PC-9 (cell line): ENCODE results near the gene CAMTA1. TPM values are rescaled to one million over a fixed set of nuclear protein-coding genes. Genes with fewer than 3 reads are reported as not detected.

Experiments used
- BruUV-seq: library from RNA; stranded (reverse); fragments of 400-500 nt; replicated peaks from 2 replicates; lab custom pipeline; 2021; lab: Mats Ljungman, UMichigan
- CTCF ChIA-PET: fragments of 300-600 bp; sonication (Branson Sonifier 250); formaldehyde crosslinking; loops from one replicate; lab custom pipeline; 2022; ENCODE audit warnings: antibody characterized with exemption; lab: Charles Lee
- POLR2A ChIA-PET: fragments of 300-600 bp; sonication (Branson Sonifier 250); formaldehyde crosslinking; loops from one replicate; lab custom pipeline; 2022; ENCODE audit warnings: antibody characterized with exemption; ENCODE audit not compliant: unreplicated experiment; lab: Charles Lee
- DNase-seq, 2 experiments: peaks; one replicate each; pipeline versions ENCODE4 v3.0.0 to v3.0.0-alpha.2; 2015 to 2022; ENCODE audit warnings: mixed read lengths in 1 of 2
- H2AFZ ChIP-seq: fragments of 200-600 bp; sonication (generic); 2 replicates; pipeline ENCODE4 v1.8.1; 2017; ENCODE audit warnings: antibody characterized with exemption
- H3F3A ChIP-seq: fragments of 200-600 bp; sonication (generic); 2 replicates; pipeline ENCODE4 v1.8.1; 2017; ENCODE audit warnings: antibody characterized with exemption, mild to moderate bottlenecking, low read depth; ENCODE audit not compliant: insufficient read depth
- H3K27ac ChIP-seq: fragments of 200-600 bp; sonication (generic); 2 replicates; pipeline ENCODE4 v1.6.1; 2016; ENCODE audit warnings: mixed run types
- H3K27me3 ChIP-seq: fragments of 200-600 bp; sonication (generic); 2 replicates; pipeline ENCODE4 v1.6.1; 2016; ENCODE audit warnings: low read depth, mixed run types; ENCODE audit not compliant: insufficient read depth
- H3K36me3 ChIP-seq: fragments of 200-600 bp; sonication (generic); 2 replicates; pipeline ENCODE4 v1.6.1; 2016; ENCODE audit warnings: low read depth, mixed run types
- H3K4me1 ChIP-seq: fragments of 200-600 bp; sonication (generic); replicated peaks from 2 replicates; pipeline ENCODE4 v1.6.1; 2016; ENCODE audit warnings: mixed run types; ENCODE audit not compliant: insufficient read depth
- H3K4me2 ChIP-seq: fragments of 200-600 bp; sonication (generic); 2 replicates; pipeline ENCODE4 v1.6.1; 2017; ENCODE audit warnings: mixed run types
- H3K4me3 ChIP-seq: fragments of 200-600 bp; sonication (generic); 2 replicates; pipeline ENCODE4 v1.6.1; 2016; ENCODE audit warnings: mixed run types
- H3K79me2 ChIP-seq: fragments of 200-600 bp; sonication (generic); 2 replicates; pipeline ENCODE4 v1.6.1; 2017; ENCODE audit warnings: low read depth, mixed run types
- H3K9me2 ChIP-seq: fragments of 200-600 bp; sonication (generic); 2 replicates; pipeline ENCODE4 v1.8.1; 2017; ENCODE audit warnings: mild to moderate bottlenecking; ENCODE audit not compliant: insufficient read depth
- H3K9me3 ChIP-seq: fragments of 200-600 bp; sonication (generic); 2 replicates; pipeline ENCODE4 v1.8.1; 2016; ENCODE audit warnings: low read depth; ENCODE audit not compliant: insufficient read depth
- H4K20me1 ChIP-seq: fragments of 200-600 bp; sonication (generic); 2 replicates; pipeline ENCODE4 v1.8.1; 2017; ENCODE audit not compliant: insufficient read depth
- CTCF ChIP-seq: fragments of 200-600 bp; sonication (generic); conservative IDR thresholded peaks from 2 replicates; pipeline ENCODE4 v1.6.1; 2017; ENCODE audit warnings: mixed run types, antibody characterized with exemption, mild to moderate bottlenecking, moderate library complexity
- EZH2 ChIP-seq: fragments of 200-600 bp; sonication (generic); IDR thresholded peaks from 2 replicates; pipeline ENCODE4 v1.8.0; 2017; ENCODE audit warnings: antibody characterized with exemption, low read depth
- intact Hi-C: fragments of 100-400 bp; cut with micrococcal nuclease; formaldehyde crosslinking; loops from one replicate; pipeline ENCODE4 v1.10.0; 2022; ENCODE audit not compliant: unreplicated experiment
- total RNA-seq: library from RNA; stranded (reverse); gene quantifications from 2 replicates; pipeline ENCODE4 v1.2.3, GENCODE V29; 2021

The CAMTA1 gene
- total RNA-seq, 1 experiment from 2014 or later = 72.3 TPM

- Histone ChIP-seq H3F3A (no peaks in the 10 kb centered on the region), H3K36me3 (no peaks in the 10 kb centered on the region), H3K4me2 (no peak overlapping the region), H3K4me3 (no peak overlapping the region), H3K27ac (no peak overlapping the region), H4K20me1 (no peaks in the 10 kb centered on the region), H3K79me2 (no peaks in the 10 kb centered on the region), H3K9me3 (no peaks in the 10 kb centered on the region), H3K9me2 (no peaks in the 10 kb centered on the region), H2AFZ (no peak overlapping the region), H3K27me3 (peaks cover 26% of the 10 kb centered on the region), H3K4me1 (no peaks in the 10 kb centered on the region; the same call in 1 of the 2 replicates)
- CTCF ChIA-PET = no interaction called here
- intact Hi-C loops = no loop called here
- no peak for TF ChIP-seq EZH2
- TF ChIP-seq CTCF = no peak
- POLR2A ChIA-PET = no interaction called here
- no peak for DNase-seq
- no TSS peak for BruUV-seq
These were observed 176.7 kb downstream of the CAMTA1 start for GRCh38 chr1:6961905-6962477.

DNA sequence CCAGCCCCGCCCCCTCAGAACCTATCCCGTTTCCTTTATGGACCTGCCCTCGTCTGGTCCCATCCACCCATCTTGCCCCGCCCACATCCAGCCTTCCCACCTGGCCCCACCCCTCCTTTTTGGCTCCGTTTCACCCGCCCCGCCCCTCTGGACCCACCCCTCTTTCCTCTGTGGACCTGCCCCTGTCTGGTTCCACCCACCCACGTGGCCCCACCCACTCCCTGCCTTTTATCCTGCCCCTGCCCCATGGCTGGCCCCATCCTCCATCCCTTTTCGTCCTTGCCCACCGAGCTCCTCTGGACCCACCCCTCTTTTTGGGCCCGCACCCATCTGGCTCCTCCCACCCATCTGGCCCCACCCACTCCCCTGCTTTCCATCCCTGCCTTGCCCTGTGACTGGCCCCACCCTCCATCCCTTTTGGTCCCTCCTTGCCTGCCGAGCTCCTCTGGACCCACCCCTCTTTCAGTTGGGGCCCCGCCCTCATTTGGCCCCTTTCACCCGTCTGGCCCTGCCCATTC lies 177.3 kb downstream of the CAMTA1 start:
- no TSS peak for BruUV-seq
- POLR2A ChIA-PET = no interaction called here
- no peak overlapping the region for H3K4me3 ChIP-seq

More for the DNA sequence above, 177.3 kb downstream of the CAMTA1 start:
- no peaks in the 10 kb centered on the region for H3K9me3 ChIP-seq
- no peaks in the 10 kb centered on the region for H3K9me2 ChIP-seq
- H3K27me3 ChIP-seq = peaks cover 28% of the 10 kb centered on the region
- no peaks in the 10 kb centered on the region for H3K36me3 ChIP-seq
- no peaks in the 10 kb centered on the region for H3K79me2 ChIP-seq
- no peaks in the 10 kb centered on the region; the same call in 1 of the 2 replicates for H3K4me1 ChIP-seq
- CTCF ChIA-PET = no interaction called here
- intact Hi-C loops = no loop called here
- H2AFZ ChIP-seq = no peak overlapping the region
- H3K27ac ChIP-seq = no peak overlapping the region
- H3F3A ChIP-seq = no peaks in the 10 kb centered on the region
- no peaks in the 10 kb centered on the region for H4K20me1 ChIP-seq
- H3K4me2 ChIP-seq = no peak overlapping the region
- no peak for DNase-seq
- no peak for TF ChIP-seq EZH2
- no peak for TF ChIP-seq CTCF
